DMS 273 (cell line): ENCODE results near the gene IL31RA.
"Not testable (repeated sequence)": the region's sequence is repeated elsewhere in the genome, so short reads cannot be mapped to it uniquely, and the experiment has no call there.

ENCODE experiments used
- DNase-seq: peaks from one replicate; lab custom pipeline; 2025; ENCODE audit not compliant: unreplicated experiment; lab: John Stamatoyannopoulos, UW

Gene IL31RA

DNA sequence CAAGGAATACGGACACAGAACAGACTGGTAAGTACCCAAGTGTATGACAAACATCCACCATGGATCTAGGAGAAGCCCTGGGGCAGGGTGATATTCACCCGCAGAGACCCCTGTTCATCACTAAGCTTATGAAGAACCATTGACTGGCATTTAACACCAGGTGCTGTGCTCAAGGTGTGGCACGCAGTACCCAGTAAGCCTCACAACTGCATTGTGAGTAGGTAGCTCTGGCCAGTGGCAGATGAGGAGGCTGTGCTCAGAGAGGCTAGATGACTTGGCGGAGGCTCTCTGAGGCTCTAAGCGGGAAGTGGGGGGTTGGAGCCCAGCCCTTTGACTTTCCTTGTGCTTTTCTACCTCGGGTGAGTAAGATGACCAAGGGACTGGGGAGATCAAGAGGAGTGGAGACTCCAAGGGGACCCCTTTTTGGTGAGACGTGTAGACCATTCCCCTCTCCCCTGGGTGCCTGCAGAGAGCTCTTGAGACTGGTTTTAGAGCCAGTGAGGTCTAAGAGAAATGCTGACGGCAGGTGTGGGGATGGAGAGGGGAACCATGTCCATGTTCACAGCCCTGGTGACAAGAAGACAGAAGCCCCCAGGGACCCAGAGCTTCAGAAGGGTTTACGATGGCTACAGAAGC is 72.8 kb downstream of the IL31RA start:
- no peak for DNase-seq

DNA sequence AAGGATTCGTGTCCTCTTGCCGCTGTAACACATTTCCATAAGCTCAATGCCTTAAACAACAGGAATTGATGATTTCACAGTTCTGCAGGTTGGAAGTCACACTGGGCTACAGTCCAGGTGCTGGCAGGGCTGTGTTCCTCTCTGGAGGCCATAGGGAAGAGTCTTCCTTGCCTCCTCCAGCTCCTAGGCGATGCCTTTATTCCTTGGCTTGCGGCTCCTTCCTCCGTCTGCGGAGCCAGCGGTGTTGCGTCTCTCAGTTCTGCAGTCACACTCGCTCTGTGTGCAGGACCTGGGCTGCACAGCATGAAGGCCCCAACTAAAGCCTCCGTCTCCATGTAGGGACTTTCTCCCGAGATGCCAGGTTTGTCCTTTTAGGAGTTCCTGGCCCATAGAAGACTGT is 73.6 kb downstream of the IL31RA start:
- no peak for DNase-seq

DNA sequence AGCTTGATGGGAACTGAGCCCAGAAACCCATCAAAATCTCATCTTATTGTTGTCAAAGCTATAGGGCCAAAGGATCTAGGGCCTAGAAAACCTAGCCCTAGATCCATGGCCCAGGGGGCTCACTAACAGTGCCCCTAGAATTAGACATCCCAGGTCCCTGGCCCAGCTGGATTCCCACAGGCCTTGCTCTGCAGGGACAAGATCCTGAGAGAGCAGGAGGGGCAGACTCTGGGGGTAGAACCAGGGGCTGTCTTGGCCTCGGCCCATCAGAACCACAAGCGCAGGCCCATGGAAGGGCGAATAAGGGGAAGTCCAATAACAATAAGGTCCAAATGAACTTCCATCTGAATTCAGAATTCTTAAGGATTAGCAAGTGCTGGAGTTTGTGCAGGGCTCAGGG is 74.0 kb downstream of the IL31RA start:
- no peak for DNase-seq

DNA sequence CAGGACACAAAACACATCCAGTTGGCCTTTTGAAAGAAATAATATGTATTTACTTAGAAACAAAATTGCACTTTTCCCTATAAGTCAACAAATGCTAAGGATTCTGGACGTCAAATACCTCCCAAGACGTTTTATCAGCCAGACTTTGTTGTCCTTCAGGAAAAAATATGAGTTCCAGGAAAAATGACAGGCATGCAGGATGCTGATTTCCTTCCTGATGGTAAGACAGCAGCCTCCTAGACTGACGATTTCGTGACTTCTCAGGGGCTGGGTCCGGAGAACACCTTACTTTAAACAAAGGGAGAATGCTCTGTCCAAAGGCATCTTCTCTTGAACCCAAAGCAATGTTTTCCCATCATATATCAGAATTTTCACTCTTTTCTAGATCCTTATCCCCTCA is 74.6 kb downstream of the IL31RA start:
- DNase-seq = no peak

DNA sequence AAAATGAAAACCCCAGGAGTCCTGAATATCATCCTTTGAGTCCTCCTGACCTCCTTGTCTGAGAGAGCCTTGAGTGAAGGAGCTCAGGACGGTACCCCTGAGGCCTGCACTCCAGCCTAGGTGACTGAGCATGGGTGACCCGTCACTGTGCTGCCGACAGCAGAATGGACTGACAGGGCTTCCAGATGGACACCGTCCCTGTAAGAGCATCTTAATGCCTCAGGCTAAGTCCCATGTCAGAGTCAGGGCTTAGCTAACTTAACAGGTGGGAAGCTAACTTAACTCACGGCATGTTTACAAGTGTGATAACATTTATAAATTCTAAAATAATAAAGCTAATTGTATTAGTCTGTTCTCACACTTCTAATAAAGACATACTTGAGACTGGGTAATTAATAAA is 75.3 kb downstream of the IL31RA start:
- DNase-seq = no peak

DNA sequence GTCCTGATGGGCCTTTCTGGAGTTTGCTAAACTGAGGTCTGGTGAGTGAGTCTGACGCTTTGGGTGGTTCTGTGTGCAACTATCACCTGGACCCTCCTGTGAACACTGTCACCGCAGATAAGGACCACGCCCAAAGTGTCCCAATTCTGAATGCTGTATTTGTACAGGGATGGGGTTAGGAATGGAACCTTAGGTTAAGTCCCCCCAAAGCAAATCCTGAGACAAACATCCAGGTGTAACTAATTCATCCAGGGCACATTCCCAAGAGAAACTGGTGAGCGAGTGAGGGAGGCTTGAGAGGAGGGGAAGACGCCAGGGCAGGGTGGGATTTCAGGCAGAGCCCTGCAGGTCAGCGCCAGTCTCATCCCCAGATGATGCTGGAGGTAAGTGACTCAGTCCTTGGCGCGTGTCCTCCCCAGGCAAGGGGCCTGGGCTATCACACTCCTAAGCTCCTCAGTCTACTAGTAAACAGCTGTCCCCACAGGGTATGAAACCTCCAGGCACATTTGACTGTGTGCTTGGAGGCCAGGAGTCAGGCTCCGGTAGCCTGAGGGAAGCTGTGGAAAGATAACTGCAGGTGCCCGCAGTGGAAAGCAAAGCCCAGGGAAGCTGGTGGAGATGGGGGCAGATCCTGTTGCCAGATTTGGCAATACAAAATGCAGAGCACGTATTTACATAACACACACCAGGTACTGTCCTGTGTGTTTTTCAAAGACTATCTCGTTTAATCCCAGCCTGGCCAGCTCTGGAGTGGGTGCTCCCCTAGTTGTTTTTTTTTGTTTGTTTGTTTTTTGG is 76.9 kb downstream of the IL31RA start:
- no peak for DNase-seq

DNA sequence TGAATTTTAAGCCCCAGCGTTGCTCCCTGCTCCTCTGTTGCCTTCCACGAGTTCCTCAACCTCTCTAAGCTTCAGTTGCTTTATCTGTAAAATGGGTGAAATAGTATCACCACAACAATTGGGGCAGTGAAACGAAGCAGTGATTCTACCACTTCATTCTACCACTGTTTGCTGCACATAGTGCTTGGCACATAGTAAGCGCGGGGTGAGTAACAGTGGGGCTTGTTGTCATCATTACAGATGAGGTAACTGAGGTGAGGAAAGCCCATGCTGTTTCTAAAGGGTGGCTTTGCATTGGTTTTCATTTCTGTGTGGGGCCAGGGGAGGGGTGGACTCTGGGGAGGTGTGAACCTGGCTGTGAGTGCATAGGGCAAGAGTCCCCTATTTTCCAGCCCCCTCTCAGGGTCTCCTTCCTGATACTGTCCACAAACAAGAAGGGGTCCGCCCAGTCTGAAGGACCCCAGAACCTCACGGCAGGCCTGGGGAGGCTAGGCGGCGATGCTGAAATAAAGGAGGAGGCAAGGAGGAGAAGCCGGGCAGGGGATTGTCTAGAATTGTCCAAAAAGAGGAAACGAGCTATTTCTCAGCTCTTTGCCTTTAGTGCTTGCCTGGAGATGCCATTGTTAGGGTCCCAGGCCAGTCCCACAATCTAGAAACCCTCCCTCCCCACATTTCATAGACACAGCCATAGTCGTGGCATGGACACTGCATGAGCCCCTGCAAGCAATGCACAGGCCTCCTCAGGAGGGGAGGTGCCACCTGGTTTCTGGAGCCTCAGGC is 78.1 kb downstream of the IL31RA start:
- DNase-seq = no peak

DNA sequence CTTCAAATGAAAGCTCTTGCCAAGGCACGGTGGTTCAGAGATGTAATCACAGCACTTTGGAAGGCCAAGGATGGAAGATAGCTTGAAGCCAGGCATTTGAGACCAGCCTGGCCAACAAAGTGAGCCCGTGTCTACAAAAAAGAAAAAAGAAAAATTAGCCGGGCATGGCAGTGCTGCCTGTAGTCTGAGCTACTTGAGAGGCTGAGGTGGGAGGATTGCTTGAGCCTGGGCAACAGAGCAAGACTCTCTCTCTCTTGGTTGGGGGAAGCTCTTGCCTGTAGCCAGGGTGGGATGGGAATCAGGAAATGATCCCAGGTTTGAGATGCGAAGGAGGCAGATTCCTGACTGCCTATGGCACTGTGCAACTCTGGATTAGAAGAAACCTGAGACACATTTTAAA is 81.5 kb downstream of the IL31RA start:
- no peak for DNase-seq

DNA sequence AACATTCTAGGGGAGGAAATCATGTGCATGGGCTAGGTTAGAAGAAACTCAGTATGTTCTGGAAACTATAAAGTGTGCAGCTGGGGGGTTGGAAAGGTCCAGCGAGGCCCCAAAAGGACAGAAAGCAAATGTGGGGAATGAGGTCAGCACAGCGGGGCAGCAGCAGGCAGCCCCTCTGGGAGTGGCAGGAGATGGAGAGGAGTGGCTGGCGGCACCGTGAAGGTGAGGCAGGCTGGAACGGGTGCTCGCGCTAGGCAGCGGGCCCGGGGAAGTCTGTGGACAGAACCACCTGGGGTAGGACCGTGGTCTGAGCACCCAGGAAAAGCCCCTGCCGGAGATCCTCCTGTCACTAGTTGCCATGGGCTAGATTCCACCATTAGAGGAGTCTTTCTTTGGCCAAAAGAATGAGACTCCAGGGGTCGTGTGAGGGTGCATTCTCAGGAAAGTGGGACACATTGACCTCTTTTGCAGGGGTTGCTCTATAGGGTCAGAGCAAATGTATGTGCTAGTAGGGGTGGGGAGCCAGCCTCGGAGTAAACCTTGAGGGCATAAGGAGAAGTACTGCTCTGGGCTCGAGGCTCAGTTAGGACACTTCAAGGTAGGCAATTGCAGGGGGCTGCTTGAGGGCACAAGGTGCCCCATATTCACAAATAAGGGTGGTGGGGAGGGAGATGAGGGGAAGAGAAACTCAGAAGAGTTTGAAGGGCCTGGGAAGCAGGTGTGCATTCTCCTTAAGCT is 82.4 kb downstream of the IL31RA start:
- DNase-seq = no peak

DNA sequence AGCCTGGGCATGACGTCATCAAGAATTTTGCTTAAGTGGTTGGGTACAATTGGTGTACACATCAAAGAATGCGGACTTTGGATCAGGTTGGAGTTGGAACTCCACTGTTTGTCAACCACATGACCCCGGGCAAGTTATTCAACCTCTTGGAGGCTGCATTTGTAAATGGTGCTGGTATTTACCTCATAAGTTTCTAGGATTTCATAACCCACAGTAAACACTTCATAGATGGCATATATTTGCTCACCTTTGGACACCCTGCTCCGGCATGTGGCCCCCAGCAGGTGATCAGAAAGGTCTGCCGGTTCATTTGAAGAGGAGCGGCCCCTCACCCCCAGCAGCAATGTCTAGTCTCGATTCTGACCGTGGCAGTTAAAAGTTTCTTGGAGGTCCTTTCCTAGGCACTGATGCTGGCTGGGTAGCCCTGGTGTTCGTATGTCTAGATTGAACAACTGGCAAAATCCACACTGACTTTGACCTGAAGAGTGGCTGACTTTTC is 83.0 kb downstream of the IL31RA start:
- DNase-seq = no peak

DNA sequence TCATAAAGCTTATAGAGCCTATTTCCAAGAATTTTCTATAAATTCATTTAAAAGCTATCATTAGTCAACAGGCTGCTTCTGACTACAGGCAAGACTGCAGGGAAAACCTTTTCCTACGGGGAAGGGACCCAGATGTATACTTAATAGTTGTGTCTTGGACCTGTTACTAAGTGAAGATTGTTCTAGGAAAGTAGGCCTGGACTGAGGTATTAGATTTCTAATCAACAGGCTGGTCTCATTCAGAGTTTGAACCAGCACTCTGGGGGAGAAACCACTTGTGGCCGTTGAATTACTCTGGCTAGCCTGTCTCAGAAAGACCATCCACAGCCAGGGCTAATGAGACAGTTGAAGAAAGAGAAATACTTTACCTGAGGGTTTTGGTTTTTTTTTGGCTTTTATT is 83.6 kb downstream of the IL31RA start:
- no peak for DNase-seq

DNA sequence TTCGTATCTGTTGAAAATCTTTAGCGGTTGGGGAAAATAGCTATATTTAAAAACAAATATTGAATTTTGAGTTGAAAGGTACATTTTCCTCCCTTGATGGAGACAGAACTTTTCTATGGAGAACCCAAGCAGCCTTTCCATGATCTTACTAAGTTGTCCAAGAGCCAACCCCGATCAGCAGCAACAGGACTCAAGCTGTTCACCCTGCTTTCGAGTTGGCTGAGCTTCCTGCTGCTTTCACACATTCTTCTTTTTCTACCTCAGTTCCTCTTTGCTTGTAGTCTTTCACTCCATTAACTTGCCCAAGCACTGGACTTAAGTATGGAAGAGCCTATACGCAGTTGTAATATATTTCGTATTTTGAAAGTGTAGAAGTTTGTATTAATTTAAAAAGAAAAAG is 84.2 kb downstream of the IL31RA start:
- DNase-seq = no peak

DNA sequence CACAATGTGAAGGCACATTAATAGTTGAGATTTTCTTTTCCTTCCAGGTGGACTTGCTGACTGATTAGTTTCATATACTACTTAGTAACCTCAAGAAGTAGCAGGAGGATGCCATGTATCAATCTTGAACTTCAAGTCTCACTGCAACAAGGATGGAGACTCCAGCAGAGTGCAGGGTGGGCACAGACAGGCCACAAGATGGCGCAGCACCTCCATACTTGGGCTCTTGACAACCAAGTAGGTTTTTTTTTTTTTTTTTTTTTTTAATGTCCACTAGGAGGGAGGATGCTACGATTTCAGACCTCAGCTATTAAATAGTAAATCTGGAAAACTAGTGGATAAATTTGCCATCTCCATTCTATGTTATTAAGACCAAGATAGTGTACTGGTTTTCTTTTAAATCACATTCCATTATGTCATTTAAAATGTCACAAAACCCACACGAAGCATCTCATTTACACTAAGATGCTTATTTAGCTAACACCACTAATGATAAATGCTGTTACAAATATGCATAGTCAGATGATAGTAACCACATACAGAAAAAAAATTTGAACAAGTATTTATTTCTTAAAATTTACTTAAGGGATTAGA is 85.0 kb downstream of the IL31RA start:
- peak; percentile 87 for DNase-seq

DNA sequence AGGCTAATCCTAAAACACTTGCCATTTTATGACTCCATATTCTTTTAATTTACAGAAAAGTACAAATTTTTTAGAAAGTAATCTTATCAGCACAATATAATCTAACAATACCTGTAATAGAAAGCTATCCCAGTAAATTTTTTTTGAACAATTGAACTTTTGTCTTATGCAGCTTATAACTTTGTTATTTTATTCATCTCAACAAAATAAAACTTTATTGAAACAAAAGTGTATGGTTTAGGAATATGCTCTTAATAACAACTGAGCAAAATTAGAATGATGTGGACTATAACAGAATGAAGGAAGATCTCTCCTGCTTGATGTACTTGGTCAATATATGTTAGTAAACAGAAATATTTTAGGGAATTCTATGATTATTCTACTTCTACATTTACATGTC is 86.4 kb downstream of the IL31RA start:
- not testable (repeated sequence) for DNase-seq

DNA sequence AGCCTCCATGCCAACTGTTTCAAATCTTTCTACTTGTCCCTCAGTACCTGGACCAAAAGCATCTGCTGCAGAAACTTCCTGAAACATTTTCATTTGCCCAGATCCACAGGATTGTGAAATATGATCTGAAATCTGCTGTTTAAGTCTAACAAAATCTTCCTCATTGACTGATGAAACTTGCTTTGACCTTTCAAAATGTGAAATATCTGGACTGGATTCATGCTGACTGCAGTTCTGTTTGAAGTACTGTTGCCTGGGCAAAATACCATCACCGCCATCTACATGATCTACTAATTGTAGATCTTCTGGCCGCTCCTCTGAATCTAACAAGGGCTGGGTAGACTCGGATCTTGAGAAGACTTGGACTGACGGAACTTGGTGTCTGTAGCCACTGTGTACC is 90.0 kb downstream of the IL31RA start:
- not testable (repeated sequence) for DNase-seq

DNA sequence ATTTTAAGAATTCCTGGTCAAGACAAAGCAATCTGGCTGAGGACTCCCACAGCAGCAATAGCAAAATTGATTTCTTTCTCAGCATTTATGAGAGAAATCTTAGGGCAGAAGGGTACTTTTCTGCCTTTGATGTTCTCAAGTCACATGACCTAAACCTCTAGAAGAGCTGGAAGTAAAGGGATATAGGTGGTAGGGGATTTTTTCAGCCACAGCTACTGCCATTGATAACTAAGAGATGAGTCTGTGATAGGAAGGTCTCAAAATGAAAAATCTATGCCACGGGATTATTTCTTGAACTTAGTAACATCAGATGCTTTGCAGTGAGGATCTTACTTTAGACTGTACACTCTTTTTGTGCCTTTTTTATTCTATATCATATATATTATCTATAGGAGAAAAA is 108.1 kb downstream of the IL31RA start:
- no peak for DNase-seq

DNA sequence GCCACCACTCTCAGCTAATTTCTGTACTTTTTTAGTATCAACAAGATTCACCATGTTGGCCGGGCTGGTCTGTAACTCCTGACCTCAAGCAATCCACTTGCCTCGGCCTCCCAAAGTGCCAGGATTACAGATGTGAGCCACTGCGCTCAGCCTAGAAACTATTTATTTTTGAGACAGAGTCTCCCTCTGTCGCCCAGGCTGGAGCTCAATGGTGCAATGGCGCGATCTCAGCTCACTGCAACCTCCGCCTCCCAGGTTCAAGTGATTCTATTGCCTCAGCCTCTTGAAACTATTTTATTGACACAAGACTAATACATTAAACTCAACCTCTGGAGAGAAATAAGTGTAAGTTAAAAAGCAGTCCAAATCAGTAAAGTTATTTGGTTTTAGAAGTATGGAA is 109.6 kb downstream of the IL31RA start:
- no peak for DNase-seq

DNA sequence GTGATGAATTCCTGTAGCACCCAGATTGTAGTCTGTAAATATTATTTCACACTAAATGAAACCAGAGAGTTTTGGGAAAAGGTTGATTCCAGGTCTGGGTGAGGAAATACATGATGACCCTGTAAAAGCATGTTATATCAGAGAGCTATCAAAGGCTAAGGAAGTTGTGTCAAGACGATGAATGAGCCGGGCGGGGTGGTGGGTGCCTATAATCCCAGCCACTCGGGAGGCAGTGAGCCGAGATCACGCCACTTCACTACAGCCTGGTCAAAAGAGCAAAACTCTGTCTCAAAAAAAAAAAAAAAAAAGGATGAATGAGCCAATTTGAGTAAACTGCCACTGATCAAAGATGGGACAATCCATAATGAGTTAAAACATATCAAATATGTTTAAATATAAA is 114.4 kb downstream of the IL31RA start:
- DNase-seq = no peak

DNA sequence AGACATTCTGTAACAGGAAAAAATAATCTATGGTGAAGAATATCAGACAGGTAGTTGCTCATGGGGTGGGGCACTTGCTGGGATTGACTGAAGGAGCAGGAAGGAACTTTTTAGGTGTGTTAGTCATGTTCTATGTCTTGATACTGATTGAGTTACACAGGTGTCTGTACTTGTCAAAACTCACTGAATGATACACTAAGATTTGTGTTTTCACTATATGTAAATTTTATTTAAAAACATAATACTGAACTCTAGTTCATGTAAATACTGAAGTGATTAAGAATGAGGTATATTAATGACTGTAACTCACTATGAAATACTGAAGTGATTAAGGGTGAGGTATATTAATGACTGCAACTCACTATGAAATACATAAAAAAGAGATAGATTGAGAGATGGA is 115.1 kb downstream of the IL31RA start:
- DNase-seq = no peak

DNA sequence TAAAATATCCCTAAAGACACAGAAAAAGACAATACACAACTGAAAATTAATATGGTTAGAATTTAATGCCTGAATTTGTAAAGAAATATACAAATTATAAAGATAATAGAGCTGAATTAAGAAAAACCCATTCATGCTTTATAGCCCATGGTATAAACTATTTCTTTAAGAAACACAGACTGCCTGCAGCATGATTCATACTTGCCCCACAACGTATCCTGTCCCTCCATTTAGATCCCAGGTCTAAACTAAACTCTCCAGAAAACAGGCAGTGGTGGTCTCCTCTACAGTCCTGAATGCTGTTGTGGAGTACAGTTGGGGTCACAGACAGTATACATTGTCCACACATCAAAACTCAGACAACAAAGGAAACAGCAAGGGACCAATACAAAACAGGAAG is 118.8 kb downstream of the IL31RA start:
- DNase-seq = no peak
